Stimulated activated CD8-positive, alpha-beta memory T cell treated with anti-CD3 and anti-CD28 coated beads, Interleukin-12 subunit alpha, Interleukin-12 subunit beta, amount 100 ng/mL, for 24 hours (primary cell): ENCODE data around the gene CCNE1.
A peak's percentile ranks its signal among the peaks of the same experiment; 100 is the strongest.

Experiments
- DNase-seq: peaks from one replicate; pipeline ENCODE4 v3.0.0-alpha.2; 2020; ENCODE audit errors: extremely low read depth

The CCNE1 gene

GRCh38 chr19:29811125-29812079, at the start of gene CCNE1:
CCNE1 (plus strand) TSS chr19:29811991; CDS start chr19:29812556, 565 bp downstream.
- peak; percentile 90 for DNase-seq

GRCh38 chr19:29763196-29763595, 48.6 kb upstream of the CCNE1 start:
- no peak for DNase-seq

- no peak for DNase-seq
Observed at GRCh38 chr19:29764361-29764760, 47.4 kb upstream of the CCNE1 start.

- no peak for DNase-seq
Observed at GRCh38 chr19:29766100-29766499, 45.7 kb upstream of the CCNE1 start.

GRCh38 chr19:29767039-29767735, 44.6 kb upstream of the CCNE1 start:
- DNase-seq = no peak

- no peak for DNase-seq
Observed at GRCh38 chr19:29768166-29768565, 43.6 kb upstream of the CCNE1 start.

GRCh38 chr19:29769997-29770396, 41.8 kb upstream of the CCNE1 start:
- no peak for DNase-seq

GRCh38 chr19:29770648-29771047, 41.1 kb upstream of the CCNE1 start:
- no peak for DNase-seq

GRCh38 chr19:29771708-29772414, 39.9 kb upstream of the CCNE1 start:
- DNase-seq = no peak

- DNase-seq = no peak
Observed at GRCh38 chr19:29772696-29773095, 39.1 kb upstream of the CCNE1 start.

GRCh38 chr19:29773141-29773540, 38.6 kb upstream of the CCNE1 start:
- no peak for DNase-seq

- no peak for DNase-seq
Observed at GRCh38 chr19:29774126-29774525, 37.7 kb upstream of the CCNE1 start.

- no peak for DNase-seq
Observed at GRCh38 chr19:29777781-29778309, 33.9 kb upstream of the CCNE1 start.

GRCh38 chr19:29779921-29780320, 31.9 kb upstream of the CCNE1 start:
- DNase-seq = no peak

GRCh38 chr19:29781386-29782259, 30.2 kb upstream of the CCNE1 start:
- no peak for DNase-seq

GRCh38 chr19:29782260-29782580, 29.6 kb upstream of the CCNE1 start:
- no peak for DNase-seq

GRCh38 chr19:29783627-29784190, 28.1 kb upstream of the CCNE1 start:
- no peak for DNase-seq

GRCh38 chr19:29784598-29785223, 27.1 kb upstream of the CCNE1 start:
- no peak for DNase-seq

GRCh38 chr19:29785360-29785759, 26.4 kb upstream of the CCNE1 start:
- no peak for DNase-seq

GRCh38 chr19:29785955-29786589, 25.7 kb upstream of the CCNE1 start:
- DNase-seq = no peak
